Colonic mucosa (tissue), 4 donors: ENCODE results near the gene MYDGF. TPM values are rescaled to one million over a fixed set of nuclear protein-coding genes. Genes with fewer than 3 reads are reported as not detected.
"Not testable (repeated sequence)": the region's sequence is repeated elsewhere in the genome, so short reads cannot be mapped to it uniquely, and the experiment has no call there.

Experiments used
- DNase-seq: peaks from one replicate; pipeline ENCODE4 v3.0.0-alpha.2; 2020
- H3K27ac ChIP-seq: fragments of 200-600 bp; one replicate; pipeline ENCODE4 v1.8.0; 2021
- H3K27me3 ChIP-seq: fragments of 200-600 bp; one replicate; pipeline ENCODE4 v1.8.0; 2021
- H3K36me3 ChIP-seq: fragments of 200-600 bp; one replicate; pipeline ENCODE4 v1.8.0; 2021
- H3K4me1 ChIP-seq: fragments of 200-600 bp; one replicate; pipeline ENCODE4 v1.8.0; 2021; ENCODE audit warnings: mild to moderate bottlenecking
- H3K4me3 ChIP-seq: fragments of 200-600 bp; one replicate; pipeline ENCODE4 v1.8.0; 2021
- H3K9ac ChIP-seq, 2 donors: one replicate each; pipeline ENCODE4 v1.7.0; 2013; ENCODE audit warnings: control low read depth in 2 of 2, low read depth in 2 of 2, low read length in 2 of 2
- H3K9me3 ChIP-seq: fragments of 200-600 bp; one replicate; pipeline ENCODE4 v1.8.0; 2021
- CTCF ChIP-seq: fragments of 200-600 bp; IDR thresholded peaks from one replicate; pipeline ENCODE4 v1.8.0; 2022; ENCODE audit warnings: antibody characterized with exemption, mild to moderate bottlenecking
- intact Hi-C: fragments of 100-400 bp; cut with DNase I; formaldehyde crosslinking; loops from one replicate; pipeline ENCODE4 v1.14.1; 2022
- total RNA-seq, 2 donors: library from RNA; stranded (reverse); fragmentation: NEBNext Ultra II Directional in 1 of 2; extraction: Animal tissue kit (Norgen Biotek cat#: 25700) in 1 of 2; gene quantifications; one replicate each; pipeline ENCODE4 v1.2.1, GENCODE V29; 2021
- donor health status: healthy.
- donor health status: DM: no; HTN: no; CAD: no.
- donor health status: DM: no; HTN: no; CAD: no.

The MYDGF gene
- total RNA-seq, 2 donors from 2014 or later = 108 to 182 TPM

- H3K27ac ChIP-seq = no peak overlapping the region
- DNase-seq = no peak
- no peak overlapping the region for H3K9ac ChIP-seq
- H3K36me3 ChIP-seq = peaks cover 6% of the 10 kb centered on the region
- no peak for TF ChIP-seq CTCF
- no peaks in the 10 kb centered on the region for H3K4me1 ChIP-seq
- H3K4me3 ChIP-seq = no peak overlapping the region
- no peaks in the 10 kb centered on the region for H3K9me3 ChIP-seq
- H3K27me3 ChIP-seq = no peaks in the 10 kb centered on the region
- intact Hi-C loops = no loop called here
Measured at GRCh38 chr19:4687396-4687795, 17.3 kb upstream of the MYDGF start.

- H3K4me3 ChIP-seq = no peak overlapping the region
- H3K27ac ChIP-seq = no peak overlapping the region
- no peaks in the 10 kb centered on the region for H3K9me3 ChIP-seq
- H3K36me3 ChIP-seq = peaks cover 7% of the 10 kb centered on the region
- intact Hi-C loops = no loop called here
- H3K4me1 ChIP-seq = no peaks in the 10 kb centered on the region
- no peaks in the 10 kb centered on the region for H3K27me3 ChIP-seq
- H3K9ac ChIP-seq = no peak overlapping the region
- no peak for TF ChIP-seq CTCF
- DNase-seq = no peak
Measured at GRCh38 chr19:4686700-4687099, 16.6 kb upstream of the MYDGF start.

DNA sequence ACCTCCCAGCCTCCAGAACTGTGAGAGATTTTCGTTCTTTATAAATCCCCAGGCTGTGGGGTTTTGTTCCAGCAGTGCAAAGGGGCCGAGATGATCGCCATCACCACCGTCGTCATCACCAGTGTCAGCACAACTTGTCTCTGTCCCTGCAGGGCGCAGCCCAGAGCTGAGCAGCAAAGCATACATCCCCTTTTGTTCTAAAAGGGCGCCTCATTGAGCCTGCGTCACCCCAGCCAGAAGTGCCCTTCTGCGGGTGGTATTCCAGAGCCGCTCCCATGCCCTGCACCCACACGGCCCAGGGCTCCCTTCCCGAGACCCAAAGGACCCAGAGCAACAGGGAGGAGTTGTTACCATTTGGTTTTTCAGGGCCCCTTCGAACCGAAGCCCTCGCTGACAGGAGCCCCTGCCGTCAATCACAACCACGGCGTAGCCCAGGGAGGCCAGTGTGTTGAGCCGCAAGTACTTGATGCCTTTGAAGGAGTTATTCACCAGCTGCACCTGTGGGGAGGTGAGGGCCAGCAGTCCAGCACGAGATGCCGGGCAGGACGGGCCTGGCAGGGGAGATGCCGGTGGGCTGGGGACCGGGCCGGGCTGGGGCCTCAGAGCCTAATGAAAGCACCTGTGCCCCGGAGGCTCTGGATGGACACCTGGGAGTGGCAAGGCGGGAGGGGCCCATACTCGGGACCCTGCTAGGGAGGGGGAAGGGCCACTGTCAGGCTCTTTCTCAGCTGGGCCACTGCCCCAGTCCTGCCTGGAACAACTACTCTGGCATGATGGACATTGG lies 14.4 kb upstream of the MYDGF start:
- no peaks in the 10 kb centered on the region for H3K4me1 ChIP-seq
- no peaks in the 10 kb centered on the region for H3K9me3 ChIP-seq
- H3K27me3 ChIP-seq = no peaks in the 10 kb centered on the region
- no peak overlapping the region for H3K27ac ChIP-seq
- peaks cover 7% of the 10 kb centered on the region for H3K36me3 ChIP-seq
- TF ChIP-seq CTCF = no peak
- intact Hi-C loops = no loop called here
- no peak for DNase-seq
- H3K4me3 ChIP-seq = no peak overlapping the region
- no peak overlapping the region for H3K9ac ChIP-seq

- Histone ChIP-seq H3K9ac (no peak overlapping the region), H3K27me3 (no peaks in the 10 kb centered on the region), H3K4me1 (no peaks in the 10 kb centered on the region), H3K9me3 (no peaks in the 10 kb centered on the region), H3K36me3 (peaks cover 7% of the 10 kb centered on the region), H3K27ac (no peak overlapping the region), H3K4me3 (no peak overlapping the region)
- DNase-seq = no peak
- intact Hi-C loops = no loop called here
- no peak for TF ChIP-seq CTCF
Measured at GRCh38 chr19:4682417-4683200, 12.5 kb upstream of the MYDGF start.

GRCh38 chr19:4680021-4680420 lies 9.9 kb upstream of the MYDGF start:
- H3K27me3 ChIP-seq, H3K4me1 ChIP-seq, H3K27ac ChIP-seq, H3K9ac ChIP-seq, DNase-seq, H3K4me3 ChIP-seq, intact Hi-C loops, H3K9me3 ChIP-seq: not testable (repeated sequence)
- H3K36me3 ChIP-seq = peaks cover 13% of the 10 kb centered on the region
